ENCODE results near the gene FER1L5.

DNA sequence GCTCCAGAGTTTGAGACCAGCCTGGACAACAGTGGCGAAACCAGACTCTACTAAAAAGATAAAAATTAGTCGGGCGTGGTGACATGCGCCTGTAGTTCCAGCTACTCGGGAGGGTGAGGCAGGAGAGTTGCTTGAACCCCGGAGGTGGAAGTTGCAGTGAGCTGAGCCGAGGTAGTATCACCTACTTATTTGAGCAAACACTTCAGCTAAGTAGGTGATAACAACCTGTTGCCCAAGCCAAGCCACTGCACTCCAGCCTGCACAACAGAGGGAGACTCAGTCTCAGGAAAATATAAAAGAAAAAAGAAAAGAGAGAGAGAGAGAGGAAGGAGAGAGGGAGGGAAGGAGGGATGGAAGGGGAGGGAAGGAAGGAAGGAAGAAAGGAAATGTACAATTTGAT, 21.3 kb downstream of the FER1L5 start:
- TF ChIP-seq POLR2A (IDR thresholded peaks at IDR 0.05): no peak
- TF ChIP-seq, protein P1, sequence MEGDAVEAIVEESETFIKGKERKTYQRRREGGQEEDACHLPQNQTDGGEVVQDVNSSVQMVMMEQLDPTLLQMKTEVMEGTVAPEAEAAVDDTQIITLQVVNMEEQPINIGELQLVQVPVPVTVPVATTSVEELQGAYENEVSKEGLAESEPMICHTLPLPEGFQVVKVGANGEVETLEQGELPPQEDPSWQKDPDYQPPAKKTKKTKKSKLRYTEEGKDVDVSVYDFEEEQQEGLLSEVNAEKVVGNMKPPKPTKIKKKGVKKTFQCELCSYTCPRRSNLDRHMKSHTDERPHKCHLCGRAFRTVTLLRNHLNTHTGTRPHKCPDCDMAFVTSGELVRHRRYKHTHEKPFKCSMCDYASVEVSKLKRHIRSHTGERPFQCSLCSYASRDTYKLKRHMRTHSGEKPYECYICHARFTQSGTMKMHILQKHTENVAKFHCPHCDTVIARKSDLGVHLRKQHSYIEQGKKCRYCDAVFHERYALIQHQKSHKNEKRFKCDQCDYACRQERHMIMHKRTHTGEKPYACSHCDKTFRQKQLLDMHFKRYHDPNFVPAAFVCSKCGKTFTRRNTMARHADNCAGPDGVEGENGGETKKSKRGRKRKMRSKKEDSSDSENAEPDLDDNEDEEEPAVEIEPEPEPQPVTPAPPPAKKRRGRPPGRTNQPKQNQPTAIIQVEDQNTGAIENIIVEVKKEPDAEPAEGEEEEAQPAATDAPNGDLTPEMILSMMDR (IDR thresholded peaks at IDR 0.05 in 8 of 11, conservative IDR thresholded peaks at IDR 0.05 in 3 of 11): no peak
- TF ChIP-seq POLR2AphosphoS5 (IDR thresholded peaks at IDR 0.05): no peak

Measured in spleen (tissue), 7 donors.